ENCODE results near the gene MELTF.

Gene MELTF

DNA sequence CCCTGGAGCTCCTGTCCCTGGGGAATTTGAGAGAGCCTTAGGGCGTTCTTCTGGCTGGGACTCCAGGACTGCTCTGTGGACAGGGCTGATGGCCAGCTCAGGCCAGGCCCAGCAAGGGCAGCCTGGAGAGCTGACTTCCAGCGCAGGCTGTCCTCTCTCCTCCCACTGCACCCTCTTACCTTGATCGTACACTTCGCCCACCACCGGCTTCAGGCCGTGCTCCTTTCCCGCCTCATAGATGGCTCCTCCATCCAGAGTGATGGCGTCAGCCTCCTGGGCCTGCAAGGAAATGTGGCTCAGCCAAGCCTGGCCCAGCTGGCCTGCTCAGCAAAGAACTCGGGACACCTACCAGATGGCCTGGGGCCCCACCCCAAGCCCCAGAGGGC is 3.1 kb downstream of the MELTF start:
- DNase-seq: no peak

DNA sequence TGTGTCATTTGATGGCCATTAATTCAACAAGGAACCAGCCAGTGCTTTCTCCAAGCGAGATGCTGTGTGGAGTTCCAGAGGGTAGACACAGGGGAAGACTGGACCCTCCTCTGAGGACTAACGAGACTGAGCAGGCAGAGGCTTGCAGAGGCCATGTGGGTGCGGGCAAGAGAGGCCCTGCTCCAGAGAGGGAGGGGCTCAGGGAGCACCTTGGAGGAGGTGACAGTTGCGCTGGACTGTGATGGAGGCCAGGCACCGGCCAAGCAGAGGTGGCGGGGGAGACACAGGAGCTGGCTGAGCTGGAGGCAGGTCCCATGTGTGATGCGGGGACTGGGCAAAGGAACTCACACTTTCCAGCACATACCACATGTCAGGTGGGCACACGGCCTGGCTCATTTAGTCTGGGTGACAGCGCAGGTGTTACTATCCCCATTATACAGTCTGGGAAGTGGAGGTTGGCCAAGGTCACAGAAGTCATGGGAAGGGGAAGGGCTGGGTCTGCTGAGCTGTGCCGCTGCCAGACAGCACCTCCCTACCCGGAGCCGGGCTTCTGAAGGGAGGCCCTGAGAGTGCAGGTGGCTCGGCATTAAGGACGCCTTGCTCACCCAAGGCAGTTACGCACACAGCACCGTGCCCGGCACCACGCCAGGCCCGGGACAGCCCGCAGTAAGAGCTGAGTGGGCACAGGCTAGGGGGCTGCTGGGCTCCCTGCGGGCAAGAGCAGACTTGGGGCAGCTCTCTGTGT is 3.7 kb downstream of the MELTF start:
- no peak for DNase-seq

DNA sequence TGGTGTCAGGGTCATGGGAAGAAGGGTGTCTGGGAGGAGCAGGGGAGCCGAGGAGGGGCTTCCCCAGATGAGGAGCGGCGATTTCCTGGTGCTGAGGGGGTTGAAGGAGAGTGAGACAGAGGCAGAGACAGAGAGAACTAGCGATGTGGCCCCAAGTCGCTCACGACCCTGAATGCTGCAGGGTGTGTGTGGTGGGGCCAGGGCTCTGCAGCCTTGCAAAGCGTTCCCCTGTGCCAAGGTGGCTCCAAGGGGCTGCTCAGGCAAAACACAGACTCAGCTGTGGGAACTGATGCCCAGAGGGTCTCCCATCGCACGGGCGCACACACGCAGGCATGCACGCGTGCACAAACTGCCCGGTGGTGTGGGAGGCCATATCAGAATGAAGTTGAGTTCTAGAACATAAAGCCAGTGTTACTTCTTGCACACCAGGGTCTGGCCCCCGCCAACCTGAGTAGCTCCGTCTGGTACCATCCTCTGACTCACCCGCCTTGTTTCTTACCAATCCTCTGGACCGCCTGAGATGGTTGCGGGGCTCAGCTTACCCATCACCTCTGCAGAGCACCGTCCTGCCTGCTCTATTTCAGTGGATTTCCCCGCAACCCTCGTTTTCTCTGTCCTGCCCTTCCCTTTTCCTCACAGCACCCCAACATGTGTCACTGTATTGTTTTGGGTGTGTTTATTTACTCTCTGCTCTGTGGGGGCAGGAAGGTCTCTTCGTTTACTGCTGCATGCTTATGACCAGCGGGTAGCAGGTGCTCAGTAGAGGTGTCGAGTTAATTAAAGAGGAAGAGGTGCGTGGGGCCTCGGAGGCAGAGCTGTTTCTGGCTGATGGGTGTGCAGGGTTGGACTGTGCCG is 4.5 kb downstream of the MELTF start:
- DNase-seq: no peak

DNA sequence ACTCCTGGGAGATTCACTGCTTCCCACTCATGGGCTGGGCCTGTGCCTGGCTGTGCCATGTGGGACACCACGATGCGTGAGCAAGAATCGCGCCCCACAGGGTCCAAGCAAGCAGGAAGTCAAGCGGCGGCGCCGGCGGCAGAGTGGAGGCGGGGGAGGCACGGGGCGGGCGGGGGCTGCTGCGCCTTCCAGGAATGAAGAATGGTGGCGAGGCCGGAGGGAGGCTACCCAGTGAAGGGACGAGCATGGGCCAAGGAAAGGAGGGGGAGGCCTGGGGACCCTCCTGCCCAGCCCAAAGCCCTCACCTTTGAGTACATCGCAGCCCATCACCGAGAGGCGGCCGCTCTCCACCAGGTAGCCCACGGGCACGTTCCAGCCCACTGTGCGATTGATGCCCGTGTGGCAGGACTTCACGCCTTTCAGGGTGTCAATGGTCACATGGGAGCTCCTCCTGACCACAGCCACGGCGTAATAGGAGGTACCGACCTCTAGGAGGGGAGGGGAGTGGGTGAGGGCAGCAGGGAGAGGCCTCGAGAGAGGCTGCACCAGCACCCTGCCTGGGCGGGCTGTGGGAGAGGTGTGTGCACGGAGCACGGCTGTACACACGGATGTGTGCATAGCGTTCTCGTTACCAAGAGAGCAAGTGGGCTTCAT is 5.5 kb downstream of the MELTF start:
- no peak for DNase-seq

DNA sequence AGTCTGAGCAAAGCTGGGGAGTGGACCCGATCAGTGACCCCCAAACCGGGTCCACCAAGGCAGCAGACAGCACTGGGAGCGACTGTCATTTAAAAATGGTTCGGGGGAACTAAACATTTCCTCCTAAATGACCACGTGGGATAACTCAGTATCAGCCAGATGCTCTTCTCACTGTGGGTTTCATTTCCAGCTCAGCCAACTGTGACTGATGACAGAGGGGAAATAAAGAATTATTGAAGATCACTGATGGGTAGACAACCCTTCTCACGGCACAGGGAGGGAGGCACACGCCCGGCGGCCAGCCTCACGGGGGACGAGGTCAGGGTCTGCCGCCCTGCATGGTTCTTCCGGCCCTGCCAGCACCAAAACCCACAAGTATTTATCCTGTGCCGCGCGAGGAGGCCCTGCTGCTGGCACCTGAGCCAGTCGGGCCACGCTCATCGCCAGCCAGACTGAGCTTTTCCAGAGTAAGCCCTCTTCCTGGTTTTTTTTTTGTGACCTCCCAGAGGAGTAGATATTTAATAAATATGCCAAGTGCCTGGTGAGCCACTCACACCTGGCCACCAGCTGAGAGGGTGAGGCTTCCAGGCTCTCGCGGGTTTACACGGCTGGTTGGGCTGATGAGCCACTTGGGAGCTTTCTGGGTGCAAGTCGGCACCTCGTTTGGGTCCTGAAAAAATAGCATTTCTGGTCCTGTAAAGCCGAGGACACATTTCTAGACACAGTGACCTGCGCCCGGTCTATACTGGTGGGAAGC is 6.2 kb downstream of the MELTF start:
- DNase-seq: no peak

DNA sequence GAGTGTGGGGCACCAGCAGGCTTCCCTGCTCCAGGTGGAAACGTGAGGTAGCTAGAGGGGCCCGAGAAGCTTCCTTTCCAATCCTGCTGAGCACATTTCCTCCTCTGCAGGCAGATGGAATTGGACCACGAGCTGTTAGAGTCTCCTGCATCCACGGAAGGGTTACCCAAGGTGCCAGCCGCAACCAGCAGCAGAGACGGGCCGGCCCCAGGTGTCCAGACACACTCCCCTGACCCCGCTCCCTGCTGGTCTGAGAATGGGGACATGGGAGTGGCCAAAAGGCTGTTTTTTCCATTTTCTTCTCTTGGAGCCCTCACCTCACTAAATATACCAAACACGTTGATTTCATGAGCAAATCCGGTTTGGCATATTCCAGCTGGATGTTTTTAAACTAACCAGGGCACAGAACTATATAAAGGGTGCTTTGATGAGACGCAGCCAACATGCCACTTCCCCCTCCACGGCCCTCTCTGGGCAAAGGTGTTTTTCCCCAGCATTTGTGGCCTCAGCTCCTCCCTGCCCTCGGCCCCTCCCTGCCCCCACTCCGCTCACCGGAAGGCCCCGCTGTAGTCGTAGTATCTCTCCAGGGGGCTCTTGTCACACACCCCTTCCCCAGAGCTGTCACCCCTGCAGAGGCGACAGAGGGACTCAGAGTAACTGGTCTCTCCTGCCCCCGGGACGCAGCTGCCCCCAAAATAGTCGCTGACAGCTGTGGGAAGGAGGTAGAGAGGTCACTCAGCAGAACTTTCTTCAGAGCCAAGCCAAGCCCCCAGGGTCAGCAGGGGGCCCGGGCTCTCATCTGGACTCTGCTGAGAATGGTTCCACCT is 7.0 kb downstream of the MELTF start:
- no peak for DNase-seq

DNA sequence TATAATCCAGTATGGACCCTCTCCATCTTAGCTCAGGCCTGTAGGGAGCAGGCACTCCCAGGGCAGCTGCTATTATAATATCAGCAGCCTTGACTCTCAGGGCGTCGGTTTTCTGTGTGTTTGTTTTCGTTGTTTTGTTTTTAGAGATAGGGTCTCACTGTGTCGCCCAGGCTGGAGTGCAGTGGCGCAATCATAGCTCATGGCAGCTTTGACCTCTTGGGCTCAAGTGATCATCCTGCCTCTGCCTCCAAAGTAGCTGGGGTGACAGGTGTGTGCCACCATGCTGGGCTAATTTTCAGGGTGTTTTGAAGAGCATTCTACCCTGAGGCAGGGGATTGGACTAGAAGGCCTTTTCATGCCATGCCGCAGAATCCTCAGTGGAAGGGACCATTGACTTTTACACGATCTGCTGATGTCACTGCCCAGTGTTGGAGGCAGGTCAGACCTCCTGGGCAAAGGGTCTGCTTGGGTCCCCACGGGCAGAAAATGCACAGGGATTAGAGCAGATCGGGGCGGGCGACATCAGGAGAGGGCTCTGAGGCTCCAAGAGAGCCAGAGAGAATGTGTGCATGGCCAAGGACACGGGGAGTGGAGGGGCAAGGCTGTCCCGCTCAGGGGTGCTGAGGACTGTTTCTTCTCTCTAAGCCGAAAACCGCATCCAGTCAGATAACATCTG is 7.8 kb downstream of the MELTF start:
- peak; percentile 52 for DNase-seq

DNA sequence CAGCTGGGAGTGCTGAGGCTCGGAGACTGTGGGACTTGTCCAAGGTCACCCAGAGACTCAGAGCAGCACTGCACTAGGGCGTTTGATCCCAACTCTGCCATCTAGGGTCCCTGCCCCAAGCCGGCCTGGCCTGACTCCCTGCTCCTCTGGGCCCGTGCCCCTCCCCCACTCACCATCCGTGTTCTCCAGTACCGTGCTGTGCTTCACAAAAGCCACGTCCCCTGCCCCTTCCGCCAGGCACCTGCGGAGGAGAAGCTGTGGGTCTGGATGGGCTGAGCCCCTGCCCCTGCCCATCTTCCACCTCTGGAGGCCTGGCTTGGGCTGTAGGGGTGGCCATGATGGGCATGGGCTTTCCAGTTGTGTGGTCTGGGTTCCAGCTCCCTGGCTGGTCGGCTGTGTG is 8.4 kb downstream of the MELTF start:
- DNase-seq: no peak

DNA sequence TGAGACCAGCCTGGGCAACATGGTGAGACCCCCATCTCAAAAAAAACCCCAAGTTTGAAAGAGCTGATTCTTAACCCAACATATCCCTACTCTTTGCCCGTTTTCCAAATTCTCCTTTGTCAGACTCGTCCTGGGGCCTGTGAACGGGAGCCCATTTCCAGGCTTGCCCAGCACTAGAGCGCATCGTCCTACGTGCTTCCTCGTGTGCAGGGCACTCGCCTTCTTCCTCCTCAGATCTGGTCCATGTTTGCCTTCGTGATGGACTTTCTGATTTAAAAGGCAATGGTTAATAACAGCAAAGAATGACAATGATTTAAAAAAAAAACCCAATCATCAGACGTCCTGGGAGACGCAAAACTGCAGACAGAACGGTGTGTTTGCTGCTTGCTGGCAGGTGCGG is 10.1 kb downstream of the MELTF start:
- DNase-seq: no peak

DNA sequence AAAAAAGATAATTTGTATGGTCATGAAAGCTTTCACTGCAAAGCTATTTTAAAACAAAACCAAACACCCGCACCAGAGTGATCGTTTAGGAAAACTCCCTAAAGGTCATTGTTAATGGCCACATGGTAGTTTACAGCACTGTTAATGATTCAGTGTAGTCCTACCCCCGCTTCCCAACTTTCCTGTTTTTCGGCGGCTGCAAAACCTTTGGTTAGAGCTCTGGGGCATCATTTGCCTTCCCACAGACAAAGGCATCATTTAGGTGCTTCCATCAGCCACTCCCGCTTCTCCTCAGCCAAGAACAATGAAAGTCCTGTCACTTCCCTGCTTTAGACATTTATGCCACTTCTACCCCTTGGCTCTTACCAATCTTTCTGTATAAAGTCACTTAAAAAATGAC is 10.6 kb downstream of the MELTF start:
- no peak for DNase-seq

DNA sequence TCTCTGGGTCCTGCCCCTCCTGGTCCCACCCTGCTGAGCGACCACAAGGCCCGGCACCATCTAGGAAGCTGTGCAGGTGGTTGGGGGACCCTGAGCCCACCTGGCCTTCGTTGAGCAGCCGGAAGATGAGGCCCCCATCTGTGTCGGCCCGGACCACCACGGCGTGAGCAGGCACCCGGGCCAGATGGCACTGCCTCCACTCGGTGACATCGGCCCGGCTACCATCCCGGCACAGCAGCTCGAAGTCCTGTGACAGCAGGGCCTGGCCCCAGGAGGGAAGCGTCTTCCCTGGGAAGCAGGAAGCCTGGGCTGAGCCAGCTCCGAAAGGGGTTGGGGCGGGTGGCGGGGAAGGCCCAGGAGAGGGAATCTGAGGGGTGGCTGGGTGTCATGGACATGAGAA is 12.6 kb downstream of the MELTF start:
- no peak for DNase-seq

DNA sequence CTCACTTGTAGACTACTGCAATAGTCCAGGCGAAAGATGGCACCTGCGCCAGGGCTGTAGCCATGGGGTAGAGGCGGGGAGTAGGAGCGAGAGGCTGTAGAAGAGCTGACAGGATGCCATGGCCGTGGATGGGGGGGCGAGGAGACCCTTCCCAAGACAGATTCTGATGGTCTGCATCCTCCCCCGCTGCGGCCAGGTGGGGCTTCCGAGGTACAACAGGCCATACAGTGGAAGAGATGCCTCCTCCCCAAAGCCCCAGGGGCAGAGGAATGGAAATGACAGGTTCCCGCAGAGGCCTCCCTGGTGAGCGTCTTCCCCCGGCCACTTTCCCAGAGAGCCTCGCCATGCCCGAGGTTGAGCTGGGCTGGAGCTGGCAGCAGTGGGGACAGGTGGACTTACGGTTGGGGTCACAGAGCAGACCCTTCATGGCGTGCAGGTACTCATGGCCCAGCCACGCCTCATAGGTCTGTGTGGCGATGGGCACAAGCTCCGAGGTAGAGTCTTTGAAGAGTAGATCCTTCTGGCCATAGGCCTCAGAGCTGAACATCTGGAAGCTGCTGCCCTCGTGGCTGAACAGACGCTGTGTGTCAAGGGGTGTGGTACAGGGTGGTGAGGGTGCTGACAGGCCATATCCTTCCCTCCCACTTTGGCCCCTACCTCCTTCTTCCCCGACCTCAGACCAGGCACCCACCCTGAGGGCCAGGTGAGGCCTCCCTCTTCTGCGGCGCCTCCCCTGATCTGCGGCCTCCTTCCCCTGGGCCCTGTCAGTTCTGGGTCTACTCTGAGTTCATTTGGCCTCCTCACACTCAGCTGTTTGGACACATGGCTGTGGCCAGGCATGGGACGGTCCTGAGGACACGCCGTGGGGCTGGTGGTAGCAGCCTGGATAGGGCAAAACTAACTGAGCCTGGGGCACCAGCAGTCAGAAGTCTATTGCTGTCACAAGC is 13.6 kb downstream of the MELTF start:
- DNase-seq: no peak

DNA sequence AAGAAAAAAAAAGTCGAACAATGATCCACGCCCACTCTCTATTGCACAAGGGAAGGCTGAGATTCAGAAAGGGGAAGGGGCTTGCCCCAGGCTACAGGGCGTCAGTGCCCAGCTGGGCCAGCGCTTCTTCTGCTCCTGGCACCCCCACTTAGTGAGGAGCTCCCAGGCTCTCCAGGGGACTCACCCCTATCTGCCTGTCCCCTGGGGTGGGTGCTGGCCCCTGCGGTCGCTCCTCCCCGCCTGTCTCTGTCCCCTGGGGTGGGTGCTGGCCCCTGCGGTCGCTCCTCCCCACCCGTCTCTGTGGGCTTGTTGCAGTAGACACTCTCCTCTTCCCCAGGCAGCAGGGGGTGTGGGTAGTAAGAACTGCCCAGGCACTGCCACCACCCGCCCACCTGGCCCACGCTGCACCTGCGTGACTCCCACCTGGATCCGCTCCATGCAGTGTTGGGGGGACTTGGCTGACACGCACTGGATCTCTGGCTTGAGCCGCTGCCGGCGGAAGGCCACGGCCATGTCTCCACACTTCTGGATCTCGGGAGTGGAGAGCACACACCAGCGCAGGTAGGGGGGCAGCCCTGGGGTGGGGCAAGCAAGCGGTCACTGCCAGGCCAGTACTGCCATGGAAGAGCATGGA is 14.6 kb downstream of the MELTF start:
- DNase-seq: no peak

DNA sequence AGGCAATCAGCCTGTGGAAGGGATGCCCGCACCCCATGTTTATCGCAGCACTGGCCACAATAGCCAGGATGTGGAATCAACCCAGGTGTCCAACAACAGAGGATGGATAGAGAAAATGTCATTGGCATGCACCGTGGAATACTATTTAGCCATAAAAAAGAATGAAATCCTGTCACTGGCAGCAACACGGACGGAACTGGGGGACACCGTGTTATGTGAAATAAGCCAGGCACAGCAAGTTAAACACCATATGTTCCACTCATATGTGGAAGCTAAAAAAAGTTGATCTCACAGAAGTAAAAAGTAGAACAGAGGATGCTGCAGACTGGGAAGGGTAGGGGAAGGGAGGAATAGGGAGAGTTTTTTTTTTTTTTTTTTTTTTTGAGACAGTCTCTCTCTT is 15.6 kb downstream of the MELTF start:
- DNase-seq: no peak

DNA sequence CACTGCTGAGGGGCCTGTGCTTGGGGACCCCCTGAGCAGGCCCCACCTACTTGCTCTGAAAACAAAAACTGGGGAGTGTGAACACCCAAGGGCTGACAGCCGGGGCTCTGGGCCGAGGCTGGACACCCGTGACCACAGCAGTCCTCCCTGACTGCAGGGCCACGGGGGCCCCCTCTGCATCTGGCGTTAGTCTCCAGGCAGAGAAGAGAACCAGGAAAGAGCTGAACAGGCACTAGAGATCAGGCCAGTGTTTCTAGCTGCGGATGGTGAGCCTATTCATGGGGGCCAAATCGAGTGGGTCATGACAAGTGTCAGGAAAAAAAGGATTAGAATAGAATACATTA is 17.1 kb downstream of the MELTF start:
- DNase-seq: no peak

DNA sequence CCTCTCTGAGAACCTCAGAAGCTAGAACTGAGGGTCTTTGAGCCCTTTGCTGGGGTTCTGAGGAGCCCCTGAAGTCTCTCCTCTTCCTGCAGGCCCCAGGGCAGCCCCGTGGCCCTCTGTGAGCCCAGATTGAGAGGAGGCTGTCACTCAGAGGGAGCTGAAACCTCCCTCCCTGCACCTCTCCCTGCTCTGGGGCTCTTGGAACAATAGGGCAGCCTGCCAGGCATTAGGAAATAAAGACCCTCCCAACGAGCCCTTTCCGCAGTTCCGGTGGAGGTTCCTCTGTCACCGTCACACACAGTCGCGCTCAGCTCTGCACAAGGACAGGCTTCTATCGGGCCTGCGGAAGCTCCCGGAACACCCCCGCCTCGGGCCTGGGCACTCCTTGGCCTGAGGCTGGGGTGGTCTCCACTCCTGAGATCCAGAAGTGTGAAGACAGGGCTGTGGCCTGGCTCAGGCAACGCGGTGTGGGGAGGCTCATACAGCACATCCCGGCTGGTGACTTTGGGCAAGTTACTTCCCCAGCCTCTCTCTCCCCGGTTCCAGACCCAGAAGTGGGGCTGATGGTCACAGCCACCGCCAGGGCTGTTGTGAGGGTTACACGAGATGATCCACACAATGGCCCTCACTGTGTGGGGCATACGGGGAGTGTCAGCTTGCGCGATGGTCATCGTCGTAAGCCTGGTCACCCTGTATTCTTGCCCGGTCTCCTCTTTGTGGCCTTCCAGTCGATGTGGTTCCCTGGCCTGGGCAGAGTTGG is 17.7 kb downstream of the MELTF start:
- no peak for DNase-seq

DNA sequence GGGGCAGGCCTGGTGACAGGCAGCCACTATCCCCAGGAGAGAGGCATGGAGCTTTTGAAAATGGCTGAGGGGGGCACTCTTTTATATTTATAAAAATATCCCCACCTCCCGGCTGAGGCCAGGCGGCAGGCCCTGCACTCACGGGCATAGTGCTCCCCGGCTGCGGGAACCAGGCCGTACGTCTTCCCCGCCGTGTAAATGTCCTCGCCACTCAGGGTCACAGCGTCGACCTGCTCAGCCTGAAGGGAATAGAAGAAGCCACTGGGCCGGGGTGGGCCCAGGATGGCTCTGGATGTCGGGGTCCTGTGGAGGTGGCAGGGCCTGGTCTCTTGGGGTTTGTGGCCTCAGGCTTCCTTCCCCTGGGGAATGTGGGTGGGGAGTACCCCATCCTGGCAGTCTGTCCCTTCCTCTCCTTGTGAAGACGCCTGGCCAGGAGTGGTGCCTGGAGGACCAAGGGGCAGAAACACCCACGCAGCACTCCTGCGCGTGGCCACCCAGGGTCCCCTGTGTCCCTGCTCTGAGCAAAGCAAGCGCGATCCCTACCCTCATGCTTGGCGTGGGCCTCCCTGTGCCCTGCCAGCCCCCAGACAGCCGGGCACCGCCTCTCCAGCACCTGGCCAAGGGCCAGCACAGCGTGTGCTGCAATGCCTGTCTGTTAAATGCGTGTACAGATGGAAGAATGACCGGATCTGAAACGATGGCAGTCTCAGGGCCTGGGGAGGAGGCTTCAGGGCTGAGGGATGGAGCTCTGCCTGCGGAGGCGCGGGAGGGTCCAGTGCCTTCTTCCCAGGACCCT is 18.9 kb downstream of the MELTF start:
- no peak for DNase-seq

DNA sequence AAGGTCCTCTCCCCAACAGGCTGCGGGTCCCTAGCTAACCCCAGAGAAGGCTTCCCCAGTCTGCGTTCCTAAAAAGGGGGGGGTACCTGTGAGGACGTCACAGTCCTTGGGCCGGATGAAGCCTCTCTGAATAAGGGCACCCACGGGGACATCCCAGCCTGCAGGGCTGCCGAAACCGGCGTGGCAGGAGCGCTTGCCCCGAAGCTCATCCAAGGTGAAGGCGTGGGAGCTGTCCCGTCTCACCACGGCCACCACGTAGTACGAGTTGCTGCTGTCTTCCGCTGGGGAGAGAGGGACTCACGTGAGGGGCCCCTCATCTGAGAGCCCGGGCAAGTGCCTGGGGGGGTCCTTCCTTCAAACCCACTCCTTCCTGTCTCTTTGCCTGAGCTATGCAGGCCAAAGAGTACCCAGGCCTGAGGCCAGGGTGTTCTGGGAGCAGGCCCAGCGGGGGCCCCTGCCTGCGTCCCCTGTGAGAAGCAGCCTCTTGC is 20.0 kb downstream of the MELTF start:
- no peak for DNase-seq
